Nephron progenitor cell (in vitro differentiated cells): ENCODE measurements around the gene PSMC3.

Source experiments
- DNase-seq: peaks from one replicate; pipeline ENCODE4 v3.0.0; 2021
- H3K27ac Mint-ChIP-seq: 2 replicates; pipeline ENCODE4 v1.8.0; 2021; ENCODE audit warnings: mild to moderate bottlenecking, moderate library complexity, mixed read lengths
- H3K27me3 Mint-ChIP-seq: 2 replicates; pipeline ENCODE4 v1.8.0; 2021; ENCODE audit warnings: mild to moderate bottlenecking, low read depth, mixed read lengths; ENCODE audit not compliant: poor library complexity
- H3K36me3 Mint-ChIP-seq: 2 replicates; pipeline ENCODE4 v1.8.0; 2021; ENCODE audit warnings: low read depth, mixed read lengths
- H3K4me1 Mint-ChIP-seq: 2 replicates; pipeline ENCODE4 v1.8.0; 2021; ENCODE audit warnings: mixed read lengths
- H3K4me3 Mint-ChIP-seq: 2 replicates; pipeline ENCODE4 v1.8.0; 2021; ENCODE audit warnings: mild to moderate bottlenecking, moderate library complexity, mixed read lengths
- H3K9me3 Mint-ChIP-seq: 2 replicates; pipeline ENCODE4 v1.8.0; 2021; ENCODE audit warnings: mild to moderate bottlenecking, moderate library complexity, mixed read lengths
- TF ChIP-seq, protein P1 (sequence below): fragments of 200-600 bp; sonication (generic); IDR thresholded peaks from 2 replicates; pipeline ENCODE4 v1.5.0; 2021; ENCODE audit warnings: antibody characterized with exemption

Gene PSMC3

GRCh38 chr11:47387944-47388696 is 38.1 kb downstream of the PSMC3 start:
- no peak overlapping the region for H3K27ac Mint-ChIP-seq
- TF ChIP-seq, protein P1, sequence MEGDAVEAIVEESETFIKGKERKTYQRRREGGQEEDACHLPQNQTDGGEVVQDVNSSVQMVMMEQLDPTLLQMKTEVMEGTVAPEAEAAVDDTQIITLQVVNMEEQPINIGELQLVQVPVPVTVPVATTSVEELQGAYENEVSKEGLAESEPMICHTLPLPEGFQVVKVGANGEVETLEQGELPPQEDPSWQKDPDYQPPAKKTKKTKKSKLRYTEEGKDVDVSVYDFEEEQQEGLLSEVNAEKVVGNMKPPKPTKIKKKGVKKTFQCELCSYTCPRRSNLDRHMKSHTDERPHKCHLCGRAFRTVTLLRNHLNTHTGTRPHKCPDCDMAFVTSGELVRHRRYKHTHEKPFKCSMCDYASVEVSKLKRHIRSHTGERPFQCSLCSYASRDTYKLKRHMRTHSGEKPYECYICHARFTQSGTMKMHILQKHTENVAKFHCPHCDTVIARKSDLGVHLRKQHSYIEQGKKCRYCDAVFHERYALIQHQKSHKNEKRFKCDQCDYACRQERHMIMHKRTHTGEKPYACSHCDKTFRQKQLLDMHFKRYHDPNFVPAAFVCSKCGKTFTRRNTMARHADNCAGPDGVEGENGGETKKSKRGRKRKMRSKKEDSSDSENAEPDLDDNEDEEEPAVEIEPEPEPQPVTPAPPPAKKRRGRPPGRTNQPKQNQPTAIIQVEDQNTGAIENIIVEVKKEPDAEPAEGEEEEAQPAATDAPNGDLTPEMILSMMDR: no peak
- H3K36me3 Mint-ChIP-seq: no peaks in the 10 kb centered on the region
- DNase-seq: no peak
- peaks cover 4% of the 10 kb centered on the region for H3K9me3 Mint-ChIP-seq
- no peak overlapping the region for H3K4me3 Mint-ChIP-seq
- H3K27me3 Mint-ChIP-seq: peaks cover 8% of the 10 kb centered on the region
- peaks cover 30% of the 10 kb centered on the region for H3K4me1 Mint-ChIP-seq

DNA sequence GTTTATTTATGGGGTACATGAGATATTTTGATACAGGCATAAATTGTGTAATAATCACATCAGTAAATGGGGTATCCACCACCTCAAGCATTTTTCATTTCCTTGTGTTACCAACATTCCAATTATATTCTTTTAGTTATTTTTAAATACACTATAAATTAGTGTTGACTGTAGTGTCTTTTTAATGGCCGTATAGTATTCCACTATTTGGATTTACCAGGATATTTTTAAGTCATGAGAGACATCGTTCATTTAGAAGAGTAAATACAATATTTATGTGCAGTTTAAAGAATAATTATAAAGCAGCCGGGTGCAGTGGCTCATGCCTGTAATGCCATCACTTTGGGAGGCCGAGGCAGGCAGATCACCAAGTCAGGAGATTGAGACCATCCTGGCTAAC is 41.7 kb downstream of the PSMC3 start:
- H3K27me3 Mint-ChIP-seq: peaks cover 9% of the 10 kb centered on the region
- no peak overlapping the region for H3K4me3 Mint-ChIP-seq
- TF ChIP-seq, protein P1: no peak
- DNase-seq: no peak
- peaks cover 4% of the 10 kb centered on the region for H3K9me3 Mint-ChIP-seq
- no peaks in the 10 kb centered on the region for H3K36me3 Mint-ChIP-seq
- H3K27ac Mint-ChIP-seq: no peak overlapping the region
- H3K4me1 Mint-ChIP-seq: peaks cover 16% of the 10 kb centered on the region

GRCh38 chr11:47383071-47383470 is 43.2 kb downstream of the PSMC3 start:
- Mint-ChIP-seq H3K9me3 (peaks cover 4% of the 10 kb centered on the region), H3K4me1 (peaks cover 16% of the 10 kb centered on the region), H3K4me3 (no peak overlapping the region), H3K36me3 (no peaks in the 10 kb centered on the region), H3K27me3 (peaks cover 9% of the 10 kb centered on the region), H3K27ac (no peak overlapping the region)
- no peak for DNase-seq
- TF ChIP-seq, protein P1: no peak

DNA sequence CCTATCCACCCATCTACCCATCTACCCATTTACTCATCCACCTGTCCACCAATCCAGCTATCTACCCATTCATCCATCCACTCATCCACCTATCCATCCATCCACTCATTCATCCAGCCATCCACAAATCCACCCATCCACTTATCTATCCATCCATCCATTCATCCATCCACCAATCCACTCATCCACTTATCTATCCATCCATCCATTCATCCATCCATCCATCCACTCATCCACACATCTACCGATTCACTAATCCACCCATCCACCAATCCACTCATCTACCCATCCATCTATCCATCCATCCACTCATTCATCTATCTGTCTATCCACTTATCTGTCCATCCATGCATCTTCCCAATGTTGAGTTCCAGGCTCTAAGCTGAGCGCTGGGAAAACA is 46.2 kb downstream of the PSMC3 start:
- Mint-ChIP-seq H3K27ac (no peak overlapping the region), H3K36me3 (no peaks in the 10 kb centered on the region), H3K4me1 (peaks cover 32% of the 10 kb centered on the region), H3K4me3 (no peak overlapping the region), H3K27me3 (peaks cover 6% of the 10 kb centered on the region), H3K9me3 (peaks cover 4% of the 10 kb centered on the region)
- TF ChIP-seq, protein P1: no peak
- DNase-seq: no peak

DNA sequence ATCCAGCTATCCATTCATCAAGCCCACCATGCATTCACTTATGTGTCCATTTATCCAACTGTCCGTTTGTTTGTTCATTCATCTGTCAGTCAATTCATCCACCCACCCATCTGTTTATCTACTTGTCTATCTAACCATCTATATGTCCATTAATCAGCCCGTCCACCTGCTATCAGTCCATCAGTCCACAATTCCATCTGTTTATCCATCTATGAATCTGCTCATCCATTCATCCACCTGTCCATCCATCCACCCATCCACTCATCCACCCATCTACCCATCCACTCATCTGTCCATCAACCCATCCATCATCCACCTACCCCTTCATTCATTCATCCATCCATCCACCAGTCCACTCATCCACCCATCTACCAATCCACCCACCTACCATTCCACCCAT is 46.9 kb downstream of the PSMC3 start:
- Mint-ChIP-seq H3K9me3 (peaks cover 4% of the 10 kb centered on the region), H3K36me3 (no peaks in the 10 kb centered on the region), H3K27me3 (peaks cover 6% of the 10 kb centered on the region), H3K4me1 (peaks cover 35% of the 10 kb centered on the region), H3K27ac (no peak overlapping the region), H3K4me3 (no peak overlapping the region)
- DNase-seq: no peak
- TF ChIP-seq, protein P1: no peak

DNA sequence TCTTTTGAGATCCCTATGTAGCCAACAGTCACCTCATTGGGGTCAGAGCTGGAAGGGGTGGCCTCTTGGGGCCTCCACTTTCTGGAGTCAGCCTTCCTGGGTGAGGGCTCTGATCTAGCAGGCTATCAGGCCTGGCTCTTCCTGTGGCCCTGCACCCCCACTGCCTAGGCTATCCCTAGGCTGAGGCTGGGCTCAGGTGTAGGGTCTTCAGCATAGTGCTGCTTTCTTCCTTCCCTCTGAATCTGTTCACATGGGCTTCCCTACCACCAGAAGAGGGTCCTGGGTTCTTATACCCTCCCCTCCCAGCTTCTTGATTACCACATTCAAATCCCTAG is 47.4 kb downstream of the PSMC3 start:
- no peak overlapping the region for H3K4me3 Mint-ChIP-seq
- peaks cover 6% of the 10 kb centered on the region for H3K27me3 Mint-ChIP-seq
- no peak for DNase-seq
- H3K27ac Mint-ChIP-seq: no peak overlapping the region
- H3K9me3 Mint-ChIP-seq: peaks cover 4% of the 10 kb centered on the region
- no peaks in the 10 kb centered on the region for H3K36me3 Mint-ChIP-seq
- TF ChIP-seq, protein P1: no peak
- peaks cover 35% of the 10 kb centered on the region for H3K4me1 Mint-ChIP-seq
